SJCRH30 (cell line): ENCODE measurements around the gene RNF40. TPM values are rescaled to one million over a fixed set of nuclear protein-coding genes. Genes with fewer than 3 reads are reported as not detected.
A peak's percentile ranks its signal among the peaks of the same experiment; 100 is the strongest.

Experiments
- DNase-seq, 2 experiments: peaks; one replicate each; pipeline ENCODE4 v3.0.0-alpha.2; 2015 to 2020
- H3K27ac ChIP-seq: fragments of 250-450 bp; sonication (Bioruptor Pico); 2 replicates; pipeline ENCODE4 v1.5.1; 2020; ENCODE audit warnings: mild to moderate bottlenecking, moderate library complexity
- H3K27me3 ChIP-seq: fragments of 250-450 bp; sonication (Bioruptor Pico); 2 replicates; pipeline ENCODE4 v1.5.1; 2020; ENCODE audit warnings: mild to moderate bottlenecking, moderate library complexity
- H3K36me3 ChIP-seq: fragments of 250-450 bp; sonication (Bioruptor Pico); 2 replicates; pipeline ENCODE4 v1.5.1; 2020; ENCODE audit warnings: mild to moderate bottlenecking, moderate library complexity
- H3K4me1 ChIP-seq: fragments of 250-450 bp; sonication (Bioruptor Pico); 2 replicates; pipeline ENCODE4 v1.5.1; 2020; ENCODE audit warnings: mild to moderate bottlenecking, moderate library complexity
- H3K4me3 ChIP-seq: fragments of 250-450 bp; sonication (Bioruptor Pico); 2 replicates; pipeline ENCODE4 v1.5.1; 2020; ENCODE audit warnings: mild to moderate bottlenecking, moderate library complexity
- H3K9me3 ChIP-seq: fragments of 250-450 bp; sonication (Bioruptor Pico); replicated peaks from 2 replicates; pipeline ENCODE4 v1.5.1; 2020; ENCODE audit warnings: mild to moderate bottlenecking, moderate library complexity
- total RNA-seq: library from RNA; depleted of rRNA; stranded (reverse); fragments of >200 nt; shearing (Covaris generic); gene quantifications from 2 replicates; pipeline ENCODE4 v1.2.3, GENCODE V29; 2014

RNF40 gene
- total RNA-seq, 1 experiment from 2014 or later, result 124 TPM

- H3K4me3 ChIP-seq, result no peak overlapping the region
- peaks cover 5% of the 10 kb centered on the region; the same call in 1 of the 2 replicates for H3K4me1 ChIP-seq
- no peak overlapping the region for H3K27ac ChIP-seq
- no peaks in the 10 kb centered on the region for H3K27me3 ChIP-seq
- DNase-seq, result no peak
- H3K9me3 ChIP-seq, result no peaks in the 10 kb centered on the region
- H3K36me3 ChIP-seq, result peaks cover 46% of the 10 kb centered on the region
Observed at GRCh38 chr16:30764816-30765465, 2.8 kb downstream of the RNF40 start.

- DNase-seq, result no peak
- no peaks in the 10 kb centered on the region for H3K9me3 ChIP-seq
- peaks cover 3% of the 10 kb centered on the region; the same call in 1 of the 2 replicates for H3K4me1 ChIP-seq
- no peaks in the 10 kb centered on the region for H3K27me3 ChIP-seq
- H3K4me3 ChIP-seq, result no peak overlapping the region
- peaks cover 55% of the 10 kb centered on the region for H3K36me3 ChIP-seq
- H3K27ac ChIP-seq, result no peak overlapping the region
Observed at GRCh38 chr16:30766206-30766932, 4.2 kb downstream of the RNF40 start.

GRCh38 chr16:30766933-30767284 is 4.8 kb downstream of the RNF40 start:
- Histone ChIP-seq H3K4me1 (peaks cover 3% of the 10 kb centered on the region; the same call in 1 of the 2 replicates), H3K9me3 (no peaks in the 10 kb centered on the region), H3K27me3 (no peaks in the 10 kb centered on the region), H3K27ac (no peak overlapping the region), H3K4me3 (no peak overlapping the region), H3K36me3 (peaks cover 61% of the 10 kb centered on the region)
- DNase-seq, result no peak

- DNase-seq, result no peak
- Histone ChIP-seq H3K4me1 (peaks cover 3% of the 10 kb centered on the region; the same call in 1 of the 2 replicates), H3K27me3 (no peaks in the 10 kb centered on the region), H3K9me3 (no peaks in the 10 kb centered on the region), H3K27ac (no peak overlapping the region), H3K4me3 (no peak overlapping the region), H3K36me3 (peaks cover 71% of the 10 kb centered on the region)
Observed at GRCh38 chr16:30767767-30768465, 5.8 kb downstream of the RNF40 start.

- Histone ChIP-seq H3K27ac (no peak overlapping the region), H3K27me3 (no peaks in the 10 kb centered on the region), H3K36me3 (peaks cover 74% of the 10 kb centered on the region), H3K4me1 (no peaks in the 10 kb centered on the region), H3K4me3 (no peak overlapping the region), H3K9me3 (no peaks in the 10 kb centered on the region)
- DNase-seq, result no peak
Observed at GRCh38 chr16:30768583-30769181, 6.6 kb downstream of the RNF40 start.

GRCh38 chr16:30769379-30770089 is 7.4 kb downstream of the RNF40 start:
- DNase-seq, result no peak
- H3K36me3 ChIP-seq, result peaks cover 73% of the 10 kb centered on the region

GRCh38 chr16:30771726-30772125 is 9.6 kb downstream of the RNF40 start:
- no peak for DNase-seq
- Histone ChIP-seq H3K4me3 (no peak overlapping the region), H3K36me3 (peaks cover 63% of the 10 kb centered on the region), H3K9me3 (no peaks in the 10 kb centered on the region), H3K27ac (no peak overlapping the region), H3K27me3 (no peaks in the 10 kb centered on the region), H3K4me1 (peaks cover 4% of the 10 kb centered on the region; the same call in 1 of the 2 replicates)

More at GRCh38 chr16:30769379-30770089, 7.4 kb downstream of the RNF40 start:
- no peak overlapping the region for H3K27ac ChIP-seq
- no peaks in the 10 kb centered on the region for H3K27me3 ChIP-seq
- no peaks in the 10 kb centered on the region for H3K9me3 ChIP-seq
- no peaks in the 10 kb centered on the region for H3K4me1 ChIP-seq
- no peak overlapping the region for H3K4me3 ChIP-seq

- Histone ChIP-seq H3K4me1 (peaks cover 5% of the 10 kb centered on the region; the same call in 1 of the 2 replicates), H3K36me3 (peaks cover 44% of the 10 kb centered on the region)
- DNase-seq, result no peak
Observed at GRCh38 chr16:30773826-30774225, 11.7 kb downstream of the RNF40 start.

GRCh38 chr16:30774367-30775130 is 12.4 kb downstream of the RNF40 start:
- Histone ChIP-seq H3K4me1 (peaks cover 5% of the 10 kb centered on the region; the same call in 1 of the 2 replicates), H3K4me3 (peak overlapping the region; percentile 76), H3K36me3 (peaks cover 40% of the 10 kb centered on the region), H3K9me3 (no peaks in the 10 kb centered on the region), H3K27me3 (no peaks in the 10 kb centered on the region), H3K27ac (no peak overlapping the region)
- DNase-seq, result no peak

More at GRCh38 chr16:30773826-30774225, 11.7 kb downstream of the RNF40 start:
- Histone ChIP-seq H3K9me3 (no peaks in the 10 kb centered on the region), H3K27ac (no peak overlapping the region), H3K27me3 (no peaks in the 10 kb centered on the region), H3K4me3 (no peak overlapping the region)

- DNase-seq, result no peak
- Histone ChIP-seq H3K4me1 (peaks cover 5% of the 10 kb centered on the region; the same call in 1 of the 2 replicates), H3K27ac (peak overlapping the region; percentile 81; the same call in 1 of the 2 replicates), H3K27me3 (no peaks in the 10 kb centered on the region), H3K4me3 (peak overlapping the region; percentile 76), H3K9me3 (no peaks in the 10 kb centered on the region), H3K36me3 (peaks cover 42% of the 10 kb centered on the region)
Observed at GRCh38 chr16:30775131-30775391, 12.9 kb downstream of the RNF40 start.

GRCh38 chr16:30775392-30776188 is 13.5 kb downstream of the RNF40 start:
- H3K4me1 ChIP-seq, result peaks cover 5% of the 10 kb centered on the region; the same call in 1 of the 2 replicates
- H3K9me3 ChIP-seq, result no peaks in the 10 kb centered on the region
- H3K27ac ChIP-seq, result peak overlapping the region; percentile 81
- DNase-seq, result peak; percentile 89 to 90
- peaks cover 38% of the 10 kb centered on the region for H3K36me3 ChIP-seq
- H3K4me3 ChIP-seq, result peak overlapping the region; percentile 76
- no peaks in the 10 kb centered on the region for H3K27me3 ChIP-seq

- H3K4me3 ChIP-seq, result no peak overlapping the region
- no peaks in the 10 kb centered on the region for H3K27me3 ChIP-seq
- H3K27ac ChIP-seq, result no peak overlapping the region
- H3K9me3 ChIP-seq, result no peaks in the 10 kb centered on the region
- H3K4me1 ChIP-seq, result peaks cover 5% of the 10 kb centered on the region; the same call in 1 of the 2 replicates
- DNase-seq, result no peak
- H3K36me3 ChIP-seq, result peaks cover 36% of the 10 kb centered on the region
Observed at GRCh38 chr16:30777591-30778297, 15.6 kb downstream of the RNF40 start.
